ENCODE measurements around the gene GIGYF2. TPM values are rescaled to one million over a fixed set of nuclear protein-coding genes. Genes with fewer than 3 reads are reported as not detected.

GIGYF2 gene, protein sequence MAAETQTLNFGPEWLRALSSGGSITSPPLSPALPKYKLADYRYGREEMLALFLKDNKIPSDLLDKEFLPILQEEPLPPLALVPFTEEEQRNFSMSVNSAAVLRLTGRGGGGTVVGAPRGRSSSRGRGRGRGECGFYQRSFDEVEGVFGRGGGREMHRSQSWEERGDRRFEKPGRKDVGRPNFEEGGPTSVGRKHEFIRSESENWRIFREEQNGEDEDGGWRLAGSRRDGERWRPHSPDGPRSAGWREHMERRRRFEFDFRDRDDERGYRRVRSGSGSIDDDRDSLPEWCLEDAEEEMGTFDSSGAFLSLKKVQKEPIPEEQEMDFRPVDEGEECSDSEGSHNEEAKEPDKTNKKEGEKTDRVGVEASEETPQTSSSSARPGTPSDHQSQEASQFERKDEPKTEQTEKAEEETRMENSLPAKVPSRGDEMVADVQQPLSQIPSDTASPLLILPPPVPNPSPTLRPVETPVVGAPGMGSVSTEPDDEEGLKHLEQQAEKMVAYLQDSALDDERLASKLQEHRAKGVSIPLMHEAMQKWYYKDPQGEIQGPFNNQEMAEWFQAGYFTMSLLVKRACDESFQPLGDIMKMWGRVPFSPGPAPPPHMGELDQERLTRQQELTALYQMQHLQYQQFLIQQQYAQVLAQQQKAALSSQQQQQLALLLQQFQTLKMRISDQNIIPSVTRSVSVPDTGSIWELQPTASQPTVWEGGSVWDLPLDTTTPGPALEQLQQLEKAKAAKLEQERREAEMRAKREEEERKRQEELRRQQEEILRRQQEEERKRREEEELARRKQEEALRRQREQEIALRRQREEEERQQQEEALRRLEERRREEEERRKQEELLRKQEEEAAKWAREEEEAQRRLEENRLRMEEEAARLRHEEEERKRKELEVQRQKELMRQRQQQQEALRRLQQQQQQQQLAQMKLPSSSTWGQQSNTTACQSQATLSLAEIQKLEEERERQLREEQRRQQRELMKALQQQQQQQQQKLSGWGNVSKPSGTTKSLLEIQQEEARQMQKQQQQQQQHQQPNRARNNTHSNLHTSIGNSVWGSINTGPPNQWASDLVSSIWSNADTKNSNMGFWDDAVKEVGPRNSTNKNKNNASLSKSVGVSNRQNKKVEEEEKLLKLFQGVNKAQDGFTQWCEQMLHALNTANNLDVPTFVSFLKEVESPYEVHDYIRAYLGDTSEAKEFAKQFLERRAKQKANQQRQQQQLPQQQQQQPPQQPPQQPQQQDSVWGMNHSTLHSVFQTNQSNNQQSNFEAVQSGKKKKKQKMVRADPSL (N-terminal part only)
- total RNA-seq: 10 to 100 TPM; 57.2 to 63.8 TPM

GRCh38 chr2:232697059-232697806 lies at the start of gene GIGYF2:
Gene GIGYF2, plus strand, starts transcription at chr2:232697331. Its CDS starts 37,867 bp downstream, at chr2:232735198.
- Mint-ChIP-seq H3K9me3 (ENCODE audit: low read depth) (no peaks in the 10 kb centered on the region), H3K27me3 (no peaks in the 10 kb centered on the region)
- CTCF ChIA-PET: no interaction called here

DNA sequence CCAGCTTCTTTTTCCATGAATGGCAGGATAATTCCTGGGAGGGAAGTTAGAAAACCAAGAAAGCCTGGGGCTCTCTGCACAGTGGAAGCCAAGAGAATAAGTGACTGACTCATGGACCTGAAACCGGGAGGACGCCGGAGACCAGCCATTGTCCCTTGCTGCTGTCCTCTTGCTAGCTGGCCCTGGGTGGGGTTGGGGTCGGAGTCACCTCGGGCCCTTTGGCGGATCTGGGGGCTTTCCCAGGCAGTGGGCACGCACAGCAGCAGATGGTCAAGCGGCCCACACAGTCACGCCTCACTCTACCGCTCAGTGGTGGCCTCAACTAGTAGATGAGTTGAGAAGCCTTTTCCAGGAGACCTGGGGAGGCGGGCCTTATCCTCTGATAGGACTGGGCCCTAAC lies 48.1 kb upstream of the GIGYF2 start:
- Mint-ChIP-seq H3K27ac (no peak overlapping the region), H3K36me3 (no peaks in the 10 kb centered on the region), H3K9me3 (ENCODE audit: low read depth) (no peaks in the 10 kb centered on the region), H3K4me1 (no peaks in the 10 kb centered on the region), H3K27me3 (no peaks in the 10 kb centered on the region), H3K4me3 (no peak overlapping the region)
- ATAC-seq (no peak), DNase-seq (no peak)
- CTCF ChIA-PET: interaction anchor here (1.1 kb wide), 1 partner anchor 405 kb away, joined by 3 read pairs; no protein-coding TSS in a partner anchor

More at GRCh38 chr2:232697059-232697806, at the start of gene GIGYF2:
- ATAC-seq: peak; percentile 92
- peak within 1 kb of the TSS; percentile 99 for H3K4me3 Mint-ChIP-seq
- H3K4me1 Mint-ChIP-seq: peaks cover 36% of the 10 kb centered on the region
- DNase-seq: peak; percentile 96
- H3K36me3 Mint-ChIP-seq: peaks cover 26% of the 10 kb centered on the region
- H3K27ac Mint-ChIP-seq: peak within 1 kb of the TSS; percentile 80

DNA sequence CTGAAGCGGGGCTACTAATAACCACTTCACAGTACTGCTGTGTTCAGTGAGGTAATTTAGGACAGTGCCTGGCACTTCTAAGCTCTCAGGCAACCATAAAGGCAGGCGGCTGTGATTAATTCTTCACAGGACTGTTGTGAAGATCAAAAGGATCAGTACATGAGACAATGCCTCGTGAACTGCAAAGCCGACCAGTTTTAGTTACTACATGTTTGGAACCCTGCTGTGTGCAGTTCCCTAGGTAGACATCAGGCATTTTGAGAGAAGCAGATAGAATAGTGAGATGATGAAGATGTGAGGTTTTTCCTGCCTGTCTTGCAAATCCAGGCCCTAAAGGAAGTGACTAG lies 44.7 kb upstream of the GIGYF2 start:
- DNase-seq (no peak), ATAC-seq (no peak)
- no peaks in the 10 kb centered on the region for H3K4me1 Mint-ChIP-seq
- peaks cover 3% of the 10 kb centered on the region for H3K27me3 Mint-ChIP-seq
- no peaks in the 10 kb centered on the region for H3K9me3 Mint-ChIP-seq (ENCODE audit: low read depth)
- CTCF ChIA-PET: no interaction called here
- H3K27ac Mint-ChIP-seq: no peak overlapping the region
- H3K4me3 Mint-ChIP-seq: no peak overlapping the region
- H3K36me3 Mint-ChIP-seq: no peaks in the 10 kb centered on the region

DNA sequence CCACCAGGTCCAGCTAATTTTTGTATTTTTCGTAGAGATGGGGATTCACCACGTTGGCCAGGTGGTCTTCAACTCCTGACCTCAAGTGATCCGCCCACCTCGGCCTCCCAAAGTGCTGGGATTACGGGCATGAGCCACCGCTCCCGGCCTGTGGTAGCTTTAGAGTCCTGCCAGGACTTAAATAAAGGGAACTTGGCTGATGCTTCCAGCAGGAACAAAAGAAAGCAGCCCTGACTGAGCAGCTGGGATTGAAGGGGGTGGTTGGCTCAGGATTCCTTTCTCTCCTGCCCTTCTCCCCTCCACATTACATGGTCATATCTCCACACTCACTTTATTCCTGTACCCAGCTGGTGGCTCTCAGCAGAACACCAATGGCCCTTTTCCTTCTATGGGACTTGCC lies 43.7 kb upstream of the GIGYF2 start:
- DNase-seq (no peak), ATAC-seq (no peak)
- no peak overlapping the region for H3K4me3 Mint-ChIP-seq
- no peaks in the 10 kb centered on the region for H3K4me1 Mint-ChIP-seq
- H3K27me3 Mint-ChIP-seq: peaks cover 3% of the 10 kb centered on the region
- no peak overlapping the region for H3K27ac Mint-ChIP-seq
- no peaks in the 10 kb centered on the region for H3K9me3 Mint-ChIP-seq (ENCODE audit: low read depth)
- CTCF ChIA-PET: no interaction called here
- no peaks in the 10 kb centered on the region for H3K36me3 Mint-ChIP-seq

- DNase-seq (no peak), ATAC-seq (no peak)
- Mint-ChIP-seq H3K4me3 (no peak overlapping the region), H3K27me3 (peaks cover 3% of the 10 kb centered on the region), H3K9me3 (ENCODE audit: low read depth) (no peaks in the 10 kb centered on the region), H3K27ac (no peak overlapping the region), H3K4me1 (no peaks in the 10 kb centered on the region), H3K36me3 (no peaks in the 10 kb centered on the region)
- CTCF ChIA-PET: no interaction called here
Measured at GRCh38 chr2:232655392-232655791, 41.7 kb upstream of the GIGYF2 start.

- CTCF ChIA-PET: no interaction called here
Measured at GRCh38 chr2:232658217-232658785, 38.8 kb upstream of the GIGYF2 start.

DNA sequence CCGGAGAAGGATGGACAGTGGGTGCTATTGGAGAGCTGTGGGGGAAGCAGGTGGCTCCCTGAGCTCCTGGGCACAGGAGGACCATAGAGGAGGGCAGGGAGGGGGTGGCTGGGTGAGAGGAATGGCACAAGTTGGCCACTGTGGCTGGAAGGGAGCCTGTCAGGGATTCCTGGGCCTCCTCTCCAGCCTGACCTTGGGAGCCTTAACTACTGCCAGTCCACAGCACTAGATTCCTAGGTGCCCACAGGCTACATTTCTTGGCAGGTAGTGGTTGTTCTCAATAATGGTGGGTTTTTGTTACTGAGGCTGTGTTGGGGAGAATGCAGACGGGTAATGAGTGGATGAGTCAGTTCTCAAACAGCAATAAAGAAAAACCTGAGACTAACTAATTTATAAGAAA lies 37.8 kb upstream of the GIGYF2 start:
- H3K9me3 Mint-ChIP-seq (ENCODE audit: low read depth): no peaks in the 10 kb centered on the region
- no peak for ATAC-seq
- H3K36me3 Mint-ChIP-seq: no peaks in the 10 kb centered on the region
- H3K4me1 Mint-ChIP-seq: no peaks in the 10 kb centered on the region
- H3K27me3 Mint-ChIP-seq: peaks cover 3% of the 10 kb centered on the region
- no peak overlapping the region for H3K27ac Mint-ChIP-seq
- no peak overlapping the region for H3K4me3 Mint-ChIP-seq
- CTCF ChIA-PET: no interaction called here
- no peak for DNase-seq

More at GRCh38 chr2:232658217-232658785, 38.8 kb upstream of the GIGYF2 start:
- peaks cover 3% of the 10 kb centered on the region for H3K27me3 Mint-ChIP-seq
- H3K27ac Mint-ChIP-seq: no peak overlapping the region
- ATAC-seq (no peak), DNase-seq (no peak)
- no peak overlapping the region for H3K4me3 Mint-ChIP-seq
- no peaks in the 10 kb centered on the region for H3K36me3 Mint-ChIP-seq
- no peaks in the 10 kb centered on the region for H3K9me3 Mint-ChIP-seq (ENCODE audit: low read depth)
- no peaks in the 10 kb centered on the region for H3K4me1 Mint-ChIP-seq

- Mint-ChIP-seq H3K36me3 (no peaks in the 10 kb centered on the region), H3K27ac (no peak overlapping the region), H3K9me3 (ENCODE audit: low read depth) (no peaks in the 10 kb centered on the region), H3K4me3 (no peak overlapping the region), H3K4me1 (no peaks in the 10 kb centered on the region), H3K27me3 (no peaks in the 10 kb centered on the region)
- DNase-seq (no peak), ATAC-seq (no peak)
- CTCF ChIA-PET: no interaction called here
Measured at GRCh38 chr2:232662486-232663260, 34.5 kb upstream of the GIGYF2 start.

DNA sequence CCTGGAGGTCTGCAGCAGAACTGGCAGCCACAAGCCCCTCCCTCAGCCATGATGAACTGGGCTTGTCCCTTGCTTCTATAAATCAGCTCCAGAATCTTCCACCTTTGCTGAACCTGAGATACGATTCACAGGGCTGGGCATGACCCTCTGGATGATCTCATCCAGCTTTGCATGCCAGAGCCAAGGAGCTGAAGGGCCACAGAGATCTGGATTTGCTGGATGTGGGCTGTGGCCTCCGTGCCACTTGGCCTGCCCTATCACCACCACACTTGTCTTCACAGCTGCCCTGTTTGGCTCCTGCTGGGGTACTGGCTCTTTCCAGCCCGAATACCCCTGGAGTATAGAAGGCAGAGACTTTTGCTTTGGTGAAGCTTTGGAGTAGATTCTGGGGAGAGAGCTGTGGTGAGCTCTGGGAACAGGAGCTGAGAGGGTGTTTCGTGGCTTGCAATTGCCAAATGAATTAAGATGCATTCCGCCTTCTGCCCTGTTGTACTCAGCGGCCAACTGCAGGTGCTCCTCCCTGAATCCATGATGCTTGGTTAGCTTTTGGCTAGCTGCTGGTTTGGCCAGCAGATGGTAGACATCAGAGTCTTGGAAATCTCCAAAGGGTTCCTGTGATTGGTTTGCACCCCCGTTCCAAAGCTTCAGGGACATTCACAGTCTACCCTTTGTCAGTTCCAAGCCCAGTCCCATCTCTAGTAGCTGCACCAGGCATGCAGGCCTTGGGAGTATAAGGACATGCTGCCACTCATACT lies 30.9 kb upstream of the GIGYF2 start:
- ATAC-seq: no peak
- H3K4me3 Mint-ChIP-seq: no peak overlapping the region
- H3K27ac Mint-ChIP-seq: no peak overlapping the region
- no peaks in the 10 kb centered on the region for H3K36me3 Mint-ChIP-seq
- CTCF ChIA-PET: interaction anchor here (2.9 kb wide), 1 partner anchor 18 kb away, joined by 6 read pairs; no protein-coding TSS in a partner anchor
- no peaks in the 10 kb centered on the region for H3K9me3 Mint-ChIP-seq (ENCODE audit: low read depth)
- DNase-seq: no peak
- peaks cover 6% of the 10 kb centered on the region for H3K27me3 Mint-ChIP-seq
- H3K4me1 Mint-ChIP-seq: no peaks in the 10 kb centered on the region

DNA sequence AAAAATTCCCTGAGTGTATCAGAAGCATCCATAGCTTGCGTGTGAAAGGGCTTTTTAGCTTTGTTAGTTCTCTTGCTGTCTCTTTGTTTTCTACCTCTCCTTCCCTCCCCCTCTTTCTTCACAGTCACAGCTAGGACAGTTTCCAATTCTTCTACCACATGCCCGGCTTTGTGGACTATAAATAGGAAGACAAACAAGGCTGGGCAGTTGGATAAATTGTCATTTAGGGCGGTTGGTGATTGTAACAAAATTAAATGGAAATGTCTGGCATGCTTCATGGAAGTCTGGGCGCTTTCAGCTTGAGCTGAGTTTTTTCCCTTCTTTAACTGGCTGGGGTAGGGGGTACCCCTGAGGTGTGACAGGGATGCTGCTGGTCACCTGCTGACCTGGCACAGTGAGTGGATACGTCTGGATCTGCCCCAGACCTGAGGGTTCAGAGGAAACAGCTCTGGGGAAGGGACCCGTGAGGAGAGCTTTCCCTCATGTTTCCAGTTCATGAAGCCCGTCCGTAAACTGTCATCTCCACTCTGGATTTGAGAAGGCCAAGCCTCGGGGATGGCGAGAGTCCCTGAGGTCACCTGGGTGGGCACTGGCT lies 29.0 kb upstream of the GIGYF2 start:
- CTCF ChIA-PET: interaction anchor here (2.9 kb wide), 1 partner anchor 16 kb away, joined by 6 read pairs; no protein-coding TSS in a partner anchor
- Mint-ChIP-seq H3K27ac (no peak overlapping the region), H3K36me3 (no peaks in the 10 kb centered on the region), H3K27me3 (peaks cover 6% of the 10 kb centered on the region), H3K9me3 (ENCODE audit: low read depth) (no peaks in the 10 kb centered on the region), H3K4me1 (no peaks in the 10 kb centered on the region), H3K4me3 (no peak overlapping the region)
- no peak for DNase-seq
- ATAC-seq: no peak

DNA sequence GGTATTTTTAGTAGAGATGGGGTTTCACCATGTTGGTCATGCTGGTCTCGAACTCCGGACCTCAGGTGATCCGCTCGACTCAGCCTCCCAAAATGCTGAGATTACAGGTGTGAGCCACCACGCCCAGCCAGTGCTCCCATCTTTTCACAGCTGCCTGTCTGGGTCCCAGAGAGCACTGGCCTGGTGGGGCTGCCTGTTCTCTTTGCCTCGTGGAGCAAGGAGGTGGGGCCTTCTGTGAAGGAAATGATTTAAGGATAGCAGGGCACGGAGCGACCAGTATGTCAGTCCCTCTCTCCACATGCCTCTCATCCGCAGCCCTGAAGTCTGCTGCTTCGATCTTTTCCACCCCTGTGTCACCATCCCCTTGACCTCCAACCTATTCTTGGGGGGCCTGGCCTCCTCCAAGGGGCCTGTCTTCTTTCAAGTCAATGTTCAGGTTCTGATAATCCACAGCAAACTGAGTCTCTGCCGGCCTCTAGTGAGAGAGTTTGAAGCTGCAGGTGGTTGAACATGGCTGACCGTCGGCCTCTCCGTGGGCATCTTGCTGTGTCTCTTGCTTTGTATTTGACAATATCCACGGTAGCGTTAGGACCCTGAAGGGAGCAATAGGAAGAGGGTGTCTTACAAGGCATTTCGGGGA lies 28.2 kb upstream of the GIGYF2 start:
- no peaks in the 10 kb centered on the region for H3K36me3 Mint-ChIP-seq
- H3K27me3 Mint-ChIP-seq: peaks cover 6% of the 10 kb centered on the region
- DNase-seq (no peak), ATAC-seq (no peak)
- no peaks in the 10 kb centered on the region for H3K9me3 Mint-ChIP-seq (ENCODE audit: low read depth)
- CTCF ChIA-PET: interaction anchor here (1.0 to 2.9 kb wide), 2 partner anchors 15 to 64 kb away, joined by 3 to 6 read pairs; no protein-coding TSS in a partner anchor
- H3K4me3 Mint-ChIP-seq: no peak overlapping the region
- H3K4me1 Mint-ChIP-seq: no peaks in the 10 kb centered on the region
- no peak overlapping the region for H3K27ac Mint-ChIP-seq

All from activated CD8-positive, alpha-beta memory T cell treated with anti-CD3 and anti-CD28 coated beads, Interleukin-2, amount 10 ng/mL, durations not matched to agents 7 days and 5 days (primary cell).